D721Med (cell line): ENCODE data around the gene CNOT6.

Source experiments
- DNase-seq: peaks from one replicate; pipeline ENCODE4 v3.0.0; 2011; ENCODE audit warnings: low spot score; ENCODE audit not compliant: insufficient read length
- FAIRE-seq: peaks from 2 replicates; lab custom pipeline; 2011; peaks lifted over from hg19 to GRCh38; lab: Jason Lieb, UNC
- CTCF ChIP-seq: IDR thresholded peaks from 2 replicates; pipeline ENCODE4 v1.5.1; 2012; ENCODE audit warnings: mild to moderate bottlenecking, control low read depth; ENCODE audit not compliant: insufficient read depth; ENCODE audit errors: missing control alignments

Gene CNOT6

GRCh38 chr5:180623411-180623834 lies 129.2 kb downstream of the CNOT6 start:
- FAIRE-seq (no peak), DNase-seq (no peak)
- no peak for TF ChIP-seq CTCF

- no peak for DNase-seq
- TF ChIP-seq CTCF = no peak
- no peak for FAIRE-seq
Measured at GRCh38 chr5:180623844-180624243, 129.7 kb downstream of the CNOT6 start.

GRCh38 chr5:180624587-180624986 lies 130.4 kb downstream of the CNOT6 start:
- no peak for FAIRE-seq
- DNase-seq = no peak
- TF ChIP-seq CTCF = no peak

- FAIRE-seq (no peak), DNase-seq (no peak)
- TF ChIP-seq CTCF = no peak
Measured at GRCh38 chr5:180625125-180625790, 131.1 kb downstream of the CNOT6 start.

GRCh38 chr5:180625791-180626660 lies 131.8 kb downstream of the CNOT6 start:
- no peak for TF ChIP-seq CTCF
- FAIRE-seq (no peak), DNase-seq (no peak)

GRCh38 chr5:180626661-180627385 lies 132.6 kb downstream of the CNOT6 start:
- DNase-seq (no peak), FAIRE-seq (no peak)
- TF ChIP-seq CTCF = no peak
